Stimulated activated CD8-positive, alpha-beta memory T cell treated with anti-CD3 and anti-CD28 coated beads, Interleukin-4, amount 100 ng/mL, for 4 hours (primary cell): ENCODE data around the gene NRXN3.

Experiments
- DNase-seq, 2 donors: peaks; one replicate each; pipeline ENCODE4 v3.0.0-alpha.2; 2020; ENCODE audit warnings: low read depth in 2 of 2, low spot score in 1 of 2

The NRXN3 gene

DNA sequence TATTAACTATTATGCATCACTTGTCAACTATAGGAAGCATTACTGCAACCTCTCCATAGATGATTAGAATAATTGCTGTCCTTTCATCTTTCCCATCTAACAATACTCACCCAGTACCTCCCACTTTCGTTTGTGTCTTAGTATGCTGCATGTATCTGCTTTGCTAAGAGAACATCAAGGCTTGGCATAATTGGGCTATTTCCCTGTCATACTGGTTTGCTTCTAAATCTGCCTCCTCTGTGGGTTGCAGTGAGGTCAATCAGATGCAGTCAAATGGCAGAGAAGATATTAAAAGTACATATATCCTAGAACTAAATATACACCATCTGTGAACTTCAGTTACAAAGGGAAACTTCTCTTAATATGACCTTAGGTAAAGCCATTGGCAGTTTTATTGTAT, 1330.3 kb downstream of the NRXN3 start:
- no peak for DNase-seq

GRCh38 chr14:79502136-79502750, 1332.1 kb downstream of the NRXN3 start:
- DNase-seq: no peak

DNA sequence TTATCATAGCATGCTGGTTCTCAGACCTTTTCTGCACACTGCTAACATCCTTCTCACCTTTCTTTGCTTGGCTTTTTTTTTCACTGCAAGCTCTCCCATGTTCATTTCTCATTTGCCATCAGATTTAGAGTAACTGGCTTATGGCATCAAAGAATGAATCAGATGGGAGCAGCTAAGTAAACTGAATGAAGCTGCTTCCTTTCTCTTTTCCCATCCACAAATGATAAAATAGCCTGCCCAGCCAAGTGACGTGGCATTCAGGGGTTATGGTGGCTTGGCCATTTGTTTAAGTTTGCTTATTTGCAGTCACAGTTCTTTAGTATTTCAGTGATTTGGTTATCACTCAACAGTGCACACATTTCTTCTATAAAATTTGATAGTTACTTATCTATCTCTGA, 1332.6 kb downstream of the NRXN3 start:
- no peak for DNase-seq

- DNase-seq: no peak
Measured at GRCh38 chr14:79510659-79511058, 1340.5 kb downstream of the NRXN3 start.

DNA sequence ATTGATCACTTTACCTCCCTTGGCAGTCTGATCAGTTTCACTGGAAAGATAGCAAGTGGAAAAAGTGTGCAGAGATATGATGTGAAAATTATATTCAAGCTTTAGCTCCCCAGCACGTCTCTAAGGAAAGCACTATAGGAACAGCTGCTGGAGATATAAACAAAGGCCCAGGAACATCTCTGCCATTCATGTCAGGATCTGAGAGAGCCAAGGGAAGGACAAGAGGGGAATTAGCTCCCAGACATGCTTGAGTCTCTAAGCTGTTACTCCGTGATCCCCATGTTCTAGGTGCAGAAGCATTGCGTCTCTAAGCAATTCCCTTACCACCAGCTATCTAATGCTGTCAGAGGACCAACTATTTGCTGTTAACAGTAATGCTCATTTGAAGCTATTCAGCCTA, 1341.0 kb downstream of the NRXN3 start:
- no peak for DNase-seq

DNA sequence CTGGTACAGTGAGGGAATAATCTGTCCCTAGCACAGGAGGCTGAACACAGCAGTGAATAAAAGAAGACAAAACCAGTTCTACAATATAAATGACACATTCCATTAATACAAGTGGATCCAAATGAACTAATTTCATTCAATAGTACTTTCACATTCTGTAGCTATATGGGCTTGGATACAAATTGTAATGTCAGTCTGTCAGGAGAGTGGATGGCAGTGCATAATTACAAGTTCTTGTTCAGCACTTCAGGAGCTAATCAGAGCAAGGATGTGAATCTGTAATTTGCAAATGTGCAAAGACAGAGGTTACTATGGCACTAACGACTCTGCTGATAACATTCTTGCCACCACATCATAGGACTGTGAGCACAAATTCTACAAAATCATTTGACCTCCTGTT, 1343.3 kb downstream of the NRXN3 start:
- no peak for DNase-seq

DNA sequence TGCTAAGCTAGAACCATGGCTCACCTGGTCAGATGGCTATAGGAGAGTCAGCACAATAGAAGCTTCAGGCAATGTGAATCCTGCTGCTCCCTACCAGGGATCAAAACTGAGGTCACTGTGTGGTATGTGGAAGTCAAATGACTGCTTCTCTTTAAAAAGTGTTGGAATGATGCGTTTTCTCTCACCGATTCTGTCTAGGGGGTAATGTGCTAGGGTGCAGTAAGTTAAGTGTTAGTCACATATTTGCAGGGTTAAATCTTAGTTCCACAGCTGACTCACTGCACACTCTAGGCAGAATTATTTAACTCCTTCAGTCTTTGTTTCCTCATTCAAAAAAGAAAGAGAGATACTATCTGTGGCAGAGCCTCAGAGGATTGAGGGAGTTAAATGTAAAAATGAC, 1344.5 kb downstream of the NRXN3 start:
- DNase-seq: no peak

- no peak for DNase-seq
Measured at GRCh38 chr14:79515158-79515557, 1345.0 kb downstream of the NRXN3 start.

DNA sequence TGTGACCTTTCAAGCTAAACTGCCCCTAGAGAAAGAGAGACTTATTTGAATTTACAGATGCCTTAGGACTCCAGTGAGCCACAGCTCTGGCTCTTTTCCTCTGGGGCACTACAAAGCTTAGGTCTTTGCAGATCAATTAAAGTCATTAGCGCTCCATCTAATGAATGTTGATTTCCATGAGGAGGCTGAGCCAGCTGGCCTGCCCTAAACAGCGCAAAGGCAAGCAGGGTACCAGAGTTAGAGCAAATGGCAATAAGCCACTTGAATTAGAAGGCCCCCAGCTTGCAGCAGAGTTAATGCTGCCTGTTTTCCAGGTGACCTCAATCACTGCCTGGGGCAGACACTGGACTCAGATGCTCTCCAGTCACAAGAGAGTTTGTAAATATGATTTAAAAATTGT, 1345.8 kb downstream of the NRXN3 start:
- DNase-seq: no peak

GRCh38 chr14:79525416-79525815, 1355.2 kb downstream of the NRXN3 start:
- DNase-seq: no peak

- DNase-seq: no peak
Measured at GRCh38 chr14:79528828-79529416, 1358.7 kb downstream of the NRXN3 start.

DNA sequence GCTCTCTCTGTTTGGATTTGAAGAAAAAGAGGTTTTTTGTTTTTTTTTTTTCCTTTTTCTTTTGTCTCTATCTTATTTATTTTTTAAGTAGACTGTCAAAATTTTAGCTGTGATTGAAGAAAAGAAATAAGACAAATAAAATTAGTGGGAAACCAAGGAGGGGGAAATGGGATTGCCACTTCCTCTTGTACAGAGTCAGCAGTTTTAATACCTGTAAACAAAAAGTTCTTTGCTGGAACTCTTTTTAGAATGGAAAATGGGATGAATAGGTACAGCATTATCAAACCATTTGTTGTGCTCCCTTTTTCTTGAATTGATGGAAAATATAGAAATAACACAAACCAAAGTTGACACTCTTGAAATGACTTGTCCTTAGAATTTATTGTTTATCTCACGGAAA, 1360.4 kb downstream of the NRXN3 start:
- DNase-seq: no peak

DNA sequence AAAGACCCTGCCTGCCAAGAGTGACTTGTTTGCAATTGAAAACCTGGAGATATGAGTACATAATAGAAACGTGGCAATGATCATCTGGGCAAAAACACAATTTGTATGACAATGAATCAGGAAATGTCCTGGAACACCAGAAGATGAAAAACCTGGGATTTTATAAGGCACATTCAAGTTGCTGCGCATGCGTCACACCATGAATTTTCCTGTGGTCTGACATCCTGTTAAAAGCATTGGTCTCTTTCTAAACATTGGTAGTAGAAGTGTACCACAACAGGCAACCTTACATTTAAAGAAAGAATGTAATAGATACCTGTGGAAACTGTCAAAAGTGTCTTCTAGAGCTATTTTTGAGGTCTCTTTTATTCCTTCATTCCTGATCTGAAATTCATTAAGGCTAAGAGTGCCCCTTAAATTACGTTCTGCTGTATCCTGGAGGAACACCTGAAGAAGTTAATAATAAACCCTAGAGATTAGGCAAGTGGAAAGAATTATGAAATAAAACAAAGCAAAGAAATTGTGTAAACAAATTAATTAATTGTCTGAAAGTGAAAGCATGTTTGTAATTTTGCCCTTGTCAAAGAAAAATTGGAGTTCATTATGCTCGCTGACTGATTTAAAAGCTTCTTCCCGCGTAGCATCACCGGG, 1364.7 kb downstream of the NRXN3 start:
- DNase-seq: no peak

- DNase-seq: no peak
Measured at GRCh38 chr14:79540394-79540793, 1370.2 kb downstream of the NRXN3 start.

GRCh38 chr14:79542121-79542520, 1371.9 kb downstream of the NRXN3 start:
- DNase-seq: no peak

- no peak for DNase-seq
Measured at GRCh38 chr14:79543348-79543747, 1373.2 kb downstream of the NRXN3 start.

DNA sequence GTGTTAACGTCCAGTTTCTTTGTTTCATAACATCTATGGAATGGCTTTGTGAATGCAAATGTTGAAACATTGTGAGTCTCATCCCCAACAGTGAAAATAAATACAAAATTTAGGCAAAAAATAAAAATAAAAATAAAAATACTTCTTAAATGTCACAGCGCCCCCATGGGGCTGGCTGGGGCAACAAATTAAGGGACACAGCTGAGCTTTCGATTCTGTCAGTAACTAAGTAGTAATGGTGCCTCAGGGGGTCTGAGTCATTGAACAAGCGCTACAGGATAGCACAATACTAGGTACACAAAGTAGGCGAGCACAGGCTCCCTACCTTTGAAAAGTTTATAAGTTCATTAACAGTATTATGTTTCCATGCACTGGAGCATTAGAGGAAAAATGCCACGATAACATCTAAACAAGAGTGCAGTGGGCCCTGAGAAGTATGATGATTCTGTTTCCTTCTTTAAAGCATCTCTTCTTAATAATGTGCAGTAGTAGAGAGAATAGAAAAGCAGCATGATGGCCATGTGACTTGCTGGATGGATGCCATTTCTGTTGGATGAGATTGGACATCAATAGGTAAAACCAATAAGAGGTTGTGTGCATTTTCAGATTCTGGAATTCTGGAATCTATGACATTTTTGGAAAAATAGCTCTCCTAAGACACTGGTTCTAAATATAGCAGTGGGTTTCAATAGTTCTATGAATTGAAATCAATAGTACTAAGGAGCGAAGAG, 1374.0 kb downstream of the NRXN3 start:
- DNase-seq: no peak

DNA sequence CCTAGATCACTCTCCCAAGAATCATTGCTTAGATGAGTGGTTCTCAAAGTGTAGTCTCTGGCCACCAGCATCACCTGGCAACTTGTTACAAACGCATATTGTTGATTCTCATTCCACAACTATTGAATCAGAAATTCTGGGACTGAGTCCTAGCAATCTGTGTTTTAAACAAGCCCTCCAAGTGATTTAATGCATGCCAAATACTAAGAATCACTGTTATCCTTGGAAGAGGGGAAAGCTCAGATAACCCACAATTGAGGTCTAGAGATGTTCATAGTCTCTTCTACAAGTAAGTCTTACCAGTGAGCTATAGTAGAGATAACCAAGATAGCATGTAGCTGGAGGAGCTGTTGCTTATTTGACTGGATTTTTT, 1374.5 kb downstream of the NRXN3 start:
- no peak for DNase-seq

GRCh38 chr14:79548836-79549235, 1378.7 kb downstream of the NRXN3 start:
- DNase-seq: no peak

DNA sequence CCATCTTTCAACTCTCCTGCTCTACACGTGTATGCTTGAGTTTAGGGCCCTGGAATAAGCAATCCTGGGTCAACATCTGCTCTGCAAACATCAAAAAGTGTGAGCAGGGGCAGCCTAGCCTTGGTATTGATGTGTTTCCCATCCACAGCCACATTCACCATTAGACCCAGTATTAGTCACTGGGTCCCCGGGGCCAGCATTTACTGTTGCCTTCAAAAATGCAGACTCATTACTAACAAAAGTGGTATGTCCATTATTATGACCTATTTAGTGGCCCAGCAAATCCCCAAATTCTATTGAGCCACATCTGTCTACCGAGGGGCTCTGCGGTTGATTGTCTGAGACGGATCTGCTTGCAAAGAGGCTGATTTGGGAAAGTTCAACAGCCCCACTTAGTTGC, 1379.3 kb downstream of the NRXN3 start:
- DNase-seq: no peak

- no peak for DNase-seq
Measured at GRCh38 chr14:79551523-79551922, 1381.3 kb downstream of the NRXN3 start.

- no peak for DNase-seq
Measured at GRCh38 chr14:79552778-79553177, 1382.6 kb downstream of the NRXN3 start.
